ENCODE measurements around the gene SPTSSB.

DNA sequence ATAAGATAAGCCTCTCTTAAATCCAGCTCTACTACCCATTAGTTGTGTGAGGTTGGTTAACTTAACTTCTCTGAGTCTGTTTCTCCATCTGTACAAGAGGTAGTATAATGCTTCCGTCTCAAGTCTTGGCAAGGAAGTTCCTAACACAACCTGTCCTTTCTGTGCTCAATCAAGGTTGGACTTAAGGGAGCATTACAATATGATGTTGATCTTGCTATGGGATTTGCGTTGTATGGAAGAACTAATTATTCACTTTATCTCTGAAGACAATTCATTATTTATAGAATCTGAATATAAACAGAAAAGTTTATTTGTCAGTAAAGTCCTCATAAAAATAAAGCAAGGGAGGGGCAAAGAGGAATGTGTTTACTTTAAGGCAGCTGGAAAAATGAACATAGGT is 18.9 kb upstream of the SPTSSB start:
- TF ChIP-seq GATA2 (IDR thresholded peaks at IDR 0.05; ENCODE audit: low read depth, low read length) (no peak), GATA3 (IDR thresholded peaks at IDR 0.05; ENCODE audit: low read depth, low read length) (no peak)
